C4-2B (cell line): Measurements from ENCODE around the gene C5orf58.

ENCODE experiments used
- CTCF ChIP-seq: fragments of 450-650 bp; conservative IDR thresholded peaks from 2 replicates; pipeline ENCODE4 v1.5.1; 2017; ENCODE audit warnings: mild to moderate bottlenecking
- ZFX ChIP-seq: fragments of 450-650 bp; IDR thresholded peaks from 2 replicates; pipeline ENCODE4 v1.6.1; 2017

DNA sequence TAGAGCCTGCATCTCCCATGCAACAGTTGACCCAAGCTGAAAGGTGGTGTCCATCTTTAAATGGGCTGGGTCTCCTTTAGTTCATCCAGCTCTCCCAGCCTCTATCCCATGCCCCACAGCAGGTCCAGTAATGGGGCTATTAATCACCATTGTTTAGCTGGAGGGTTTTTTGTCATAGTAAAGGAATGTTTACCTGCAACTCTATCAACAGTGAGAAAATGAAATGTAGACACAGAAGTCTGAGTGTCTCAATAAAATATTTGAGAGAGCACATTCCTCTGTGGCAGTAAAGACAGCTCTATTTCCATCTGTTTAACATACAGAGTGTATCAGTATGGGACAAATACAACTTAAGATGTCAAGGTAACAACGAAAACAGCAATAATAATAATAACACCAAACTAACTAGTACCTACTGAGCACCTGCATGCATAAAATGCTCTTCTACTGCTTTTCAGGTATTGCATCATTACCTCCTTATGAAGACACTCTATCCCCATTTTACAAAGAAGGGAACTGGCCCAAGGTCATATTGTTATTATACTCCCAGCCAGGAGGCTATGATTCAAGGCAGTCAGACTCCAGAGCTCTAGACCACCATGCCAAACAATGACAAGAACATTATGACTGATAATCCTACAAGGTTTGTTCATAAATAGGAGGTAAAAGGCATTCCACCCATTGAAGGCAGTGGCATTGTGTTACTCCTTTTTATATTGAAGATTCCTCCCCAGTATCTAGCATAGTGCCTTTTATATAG lies 21.0 kb upstream of the C5orf58 start:
- TF ChIP-seq CTCF, result no peak
- TF ChIP-seq ZFX, result no peak
